MG63 (cell line): ENCODE measurements around the gene SMTNL1. TPM values are rescaled to one million over a fixed set of nuclear protein-coding genes. Genes with fewer than 3 reads are reported as not detected.
"Not testable (repeated sequence)": the region's sequence is repeated elsewhere in the genome, so short reads cannot be mapped to it uniquely, and the experiment has no call there.

Experiments used
- DNase-seq: peaks from one replicate; pipeline ENCODE4 v3.0.0-alpha.2; 2020
- H3K27me3 ChIP-seq: fragments of 250-450 bp; sonication (Bioruptor Pico); 2 replicates; pipeline ENCODE4 v1.5.1; 2020; ENCODE audit warnings: mild to moderate bottlenecking, moderate library complexity
- H3K36me3 ChIP-seq: fragments of 250-450 bp; sonication (Bioruptor Pico); 2 replicates; pipeline ENCODE4 v1.5.1; 2020; ENCODE audit warnings: mild to moderate bottlenecking, moderate library complexity
- H3K4me3 ChIP-seq: fragments of 250-450 bp; sonication (Bioruptor Pico); 2 replicates; pipeline ENCODE4 v1.5.1; 2020; ENCODE audit warnings: mild to moderate bottlenecking, moderate library complexity
- H3K9me3 ChIP-seq: fragments of 250-450 bp; sonication (Bioruptor Pico); 2 replicates; pipeline ENCODE4 v1.5.1; 2020; ENCODE audit warnings: mild to moderate bottlenecking, moderate library complexity
- total RNA-seq: library from RNA; depleted of rRNA; stranded (reverse); fragments of >200 nt; shearing (Covaris generic); gene quantifications from 2 replicates; pipeline ENCODE4 v1.2.3, GENCODE V29; 2014; ENCODE audit warnings: low replicate concordance

Gene SMTNL1
- total RNA-seq, 1 experiment from 2014 or later: not detected

DNA sequence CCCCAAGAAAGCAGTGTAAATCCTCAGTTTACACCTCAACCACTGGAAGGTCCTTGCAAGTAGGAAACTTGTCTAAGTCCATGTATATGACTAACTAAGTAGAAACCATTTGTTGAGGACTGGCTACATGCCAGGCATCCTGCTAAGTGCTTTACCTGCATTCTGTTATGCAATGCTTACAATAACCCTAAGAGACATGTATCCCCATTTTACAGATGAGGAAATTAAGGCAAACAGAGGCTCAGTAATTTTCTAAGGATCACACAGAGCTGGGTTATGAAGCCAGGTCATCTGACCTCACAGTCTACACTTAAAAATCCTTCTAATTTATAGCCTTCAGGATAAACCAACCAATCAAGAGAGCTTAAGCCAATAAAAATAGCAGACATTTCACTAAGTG, 8.4 kb upstream of the SMTNL1 start:
- Histone ChIP-seq H3K4me3 (no peak overlapping the region; the same call in 1 of the 2 replicates), H3K36me3 (peaks cover 40% of the 10 kb centered on the region), H3K27me3 (no peaks in the 10 kb centered on the region), H3K9me3 (no peaks in the 10 kb centered on the region)
- no peak for DNase-seq

- H3K4me3 ChIP-seq: peak overlapping the region; percentile 89
- H3K9me3 ChIP-seq: no peaks in the 10 kb centered on the region
- no peak for DNase-seq
- peaks cover 38% of the 10 kb centered on the region for H3K36me3 ChIP-seq
- no peaks in the 10 kb centered on the region for H3K27me3 ChIP-seq
Observed at GRCh38 chr11:57530215-57530595, 7.2 kb upstream of the SMTNL1 start.

DNA sequence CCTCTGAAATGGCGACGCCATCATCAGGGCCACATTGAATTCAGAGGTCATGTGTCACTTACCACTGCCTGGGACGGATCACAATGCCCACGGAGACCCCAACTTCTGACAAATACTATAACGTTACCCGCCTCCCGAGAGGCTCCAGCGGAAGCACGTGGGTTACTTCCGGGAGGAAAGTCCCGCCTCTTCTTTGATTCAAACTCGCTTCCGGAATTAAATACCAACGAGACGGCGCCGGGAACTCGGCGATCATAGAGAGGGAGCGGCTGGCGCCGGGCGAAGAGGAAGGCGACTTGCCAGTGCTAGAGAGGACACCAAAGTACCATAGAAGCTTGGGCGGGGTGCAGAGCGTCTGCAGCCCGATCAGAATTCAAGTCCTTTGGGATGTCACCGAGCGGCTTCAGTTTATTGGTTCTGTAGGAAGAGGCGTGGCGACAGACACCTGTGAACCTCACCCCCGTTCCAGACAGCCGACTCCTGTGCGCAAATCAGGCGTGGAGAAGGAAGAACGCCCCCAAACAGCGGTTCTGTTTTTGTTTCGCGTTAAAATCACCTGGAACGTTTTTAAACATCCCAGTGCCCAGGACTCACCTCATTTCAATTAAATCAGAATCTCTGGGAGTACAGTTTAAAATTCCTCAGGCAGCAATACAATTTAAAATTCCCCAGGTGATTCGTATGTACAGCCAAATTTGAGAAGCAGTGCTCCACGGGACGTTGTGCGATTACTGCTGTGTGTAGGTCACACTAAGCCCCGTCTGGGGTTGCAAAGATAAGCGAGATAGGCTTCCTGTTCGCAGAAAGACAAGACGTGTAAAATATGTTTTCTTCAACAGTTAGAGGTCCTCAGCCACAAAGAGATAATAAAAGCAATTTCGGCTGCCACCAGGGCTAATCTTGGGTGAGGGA, 6.5 kb upstream of the SMTNL1 start, which contains the start of gene TIMM10:
Gene TIMM10, minus strand, starts transcription at position 159 of the 912 bp plus-strand sequence. CDS start 565 bp downstream, outside the sequence.
- DNase-seq: peak; percentile 94
- Histone ChIP-seq H3K9me3 (no peaks in the 10 kb centered on the region), H3K36me3 (peaks cover 38% of the 10 kb centered on the region)

DNA sequence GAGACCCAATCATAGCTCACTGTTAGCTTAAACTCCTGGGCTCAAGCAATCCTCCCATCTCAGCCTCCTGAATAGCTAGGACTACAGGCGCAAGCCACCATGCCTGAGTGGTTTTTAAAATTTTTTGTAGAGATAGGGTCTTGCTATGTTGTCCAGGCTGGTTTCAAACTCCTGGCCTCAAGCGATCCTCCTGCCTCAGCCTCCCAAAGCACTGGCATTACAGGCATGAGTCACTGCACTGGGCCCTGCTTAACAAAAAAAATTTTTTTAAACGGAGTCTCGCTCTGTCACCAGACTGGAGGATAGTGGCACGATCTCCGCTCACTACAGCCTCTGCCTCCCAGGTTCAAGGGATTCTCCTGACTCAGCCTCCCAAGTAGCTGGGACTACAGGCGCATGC, 2.9 kb upstream of the SMTNL1 start:
- H3K9me3 ChIP-seq, DNase-seq, H3K36me3 ChIP-seq, H3K27me3 ChIP-seq, H3K4me3 ChIP-seq: not testable (repeated sequence)

More for the DNA sequence above, 6.5 kb upstream of the SMTNL1 start, which contains the start of gene TIMM10:
- Histone ChIP-seq H3K4me3 (peak within 1 kb of the TSS; percentile 89), H3K27me3 (no peaks in the 10 kb centered on the region)

GRCh38 chr11:57539342-57539741, 1.9 kb downstream of the SMTNL1 start:
- Histone ChIP-seq H3K27me3 (no peaks in the 10 kb centered on the region), H3K9me3 (no peaks in the 10 kb centered on the region), H3K36me3 (no peaks in the 10 kb centered on the region), H3K4me3 (no peak overlapping the region)
- DNase-seq: no peak

- Histone ChIP-seq H3K9me3 (no peaks in the 10 kb centered on the region), H3K27me3 (no peaks in the 10 kb centered on the region), H3K36me3 (no peaks in the 10 kb centered on the region), H3K4me3 (no peak overlapping the region)
- DNase-seq: no peak
Observed at GRCh38 chr11:57541169-57541568, 3.8 kb downstream of the SMTNL1 start.

- H3K36me3 ChIP-seq: no peaks in the 10 kb centered on the region
- DNase-seq: no peak
- no peaks in the 10 kb centered on the region for H3K27me3 ChIP-seq
- no peaks in the 10 kb centered on the region for H3K9me3 ChIP-seq
- no peak overlapping the region for H3K4me3 ChIP-seq
Observed at GRCh38 chr11:57542582-57542981, 5.2 kb downstream of the SMTNL1 start.

DNA sequence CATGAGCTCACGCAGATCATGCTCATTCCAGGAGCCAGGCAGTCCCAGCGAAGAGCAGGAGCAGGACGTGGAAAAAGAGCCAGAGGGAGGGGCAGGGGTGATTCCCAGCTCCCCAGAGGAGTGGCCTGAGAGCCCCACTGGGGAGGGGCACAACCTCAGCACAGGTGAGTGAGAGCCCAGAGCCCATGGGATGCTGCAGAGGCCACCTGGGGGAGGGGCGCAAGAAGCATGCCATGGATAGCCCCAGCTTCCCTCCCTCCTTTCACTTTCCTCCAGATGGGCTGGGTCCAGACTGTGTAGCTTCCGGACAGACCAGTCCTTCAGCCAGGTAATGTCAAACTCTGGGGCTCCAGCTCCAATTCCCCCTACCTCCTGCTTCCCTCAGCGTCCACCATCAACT, 6.2 kb downstream of the SMTNL1 start:
- Histone ChIP-seq H3K9me3 (no peaks in the 10 kb centered on the region), H3K4me3 (no peak overlapping the region), H3K36me3 (no peaks in the 10 kb centered on the region), H3K27me3 (no peaks in the 10 kb centered on the region)
- DNase-seq: no peak

GRCh38 chr11:57544566-57544965, 7.2 kb downstream of the SMTNL1 start:
- H3K36me3 ChIP-seq: no peaks in the 10 kb centered on the region
- H3K9me3 ChIP-seq: no peaks in the 10 kb centered on the region
- no peak for DNase-seq
- no peaks in the 10 kb centered on the region for H3K27me3 ChIP-seq
- H3K4me3 ChIP-seq: no peak overlapping the region

DNA sequence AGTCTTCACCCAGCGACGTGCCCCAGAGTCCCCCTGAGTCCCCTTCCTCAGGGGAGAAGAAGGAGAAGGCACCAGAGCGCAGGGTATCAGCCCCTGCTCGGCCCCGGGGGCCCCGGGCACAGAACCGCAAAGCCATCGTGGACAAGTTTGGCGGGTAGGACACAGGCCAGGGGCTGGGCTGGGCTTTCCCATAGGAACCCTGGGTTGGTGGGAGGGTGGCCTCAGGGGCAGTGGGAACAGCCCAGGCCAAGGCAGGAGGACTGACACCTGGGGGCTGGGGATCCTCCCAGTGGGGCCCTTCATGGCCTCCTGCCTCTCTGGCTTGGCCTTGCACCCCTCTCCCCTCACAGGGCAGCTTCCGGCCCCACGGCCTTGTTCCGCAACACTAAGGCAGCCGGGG, 8.5 kb downstream of the SMTNL1 start:
- no peak for DNase-seq
- Histone ChIP-seq H3K4me3 (no peak overlapping the region), H3K9me3 (no peaks in the 10 kb centered on the region), H3K27me3 (no peaks in the 10 kb centered on the region), H3K36me3 (no peaks in the 10 kb centered on the region; the same call in 1 of the 2 replicates)

DNA sequence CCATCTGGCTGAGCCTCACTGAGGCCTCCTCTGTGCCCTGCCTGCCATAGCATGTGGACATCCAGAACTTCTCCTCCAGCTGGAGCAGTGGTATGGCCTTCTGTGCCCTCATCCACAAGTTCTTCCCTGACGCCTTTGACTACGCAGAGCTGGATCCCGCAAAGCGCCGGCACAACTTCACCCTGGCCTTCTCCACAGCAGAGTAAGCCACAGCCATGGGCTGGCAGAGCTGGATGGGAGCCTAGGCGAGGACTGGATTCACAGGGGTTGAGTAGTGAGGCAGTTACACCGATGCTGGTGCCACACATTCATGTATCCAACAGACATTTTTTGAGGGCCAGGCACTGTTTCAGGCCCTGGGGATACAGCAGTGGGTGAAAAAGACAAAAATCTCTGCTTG, 9.1 kb downstream of the SMTNL1 start:
- Histone ChIP-seq H3K27me3 (no peaks in the 10 kb centered on the region), H3K4me3 (no peak overlapping the region), H3K36me3 (no peaks in the 10 kb centered on the region; the same call in 1 of the 2 replicates), H3K9me3 (no peaks in the 10 kb centered on the region)
- no peak for DNase-seq

GRCh38 chr11:57546869-57547475, 9.6 kb downstream of the SMTNL1 start:
- Histone ChIP-seq H3K27me3 (no peaks in the 10 kb centered on the region), H3K9me3 (no peaks in the 10 kb centered on the region), H3K4me3 (no peak overlapping the region), H3K36me3 (no peaks in the 10 kb centered on the region; the same call in 1 of the 2 replicates)
- peak; percentile 34 for DNase-seq

DNA sequence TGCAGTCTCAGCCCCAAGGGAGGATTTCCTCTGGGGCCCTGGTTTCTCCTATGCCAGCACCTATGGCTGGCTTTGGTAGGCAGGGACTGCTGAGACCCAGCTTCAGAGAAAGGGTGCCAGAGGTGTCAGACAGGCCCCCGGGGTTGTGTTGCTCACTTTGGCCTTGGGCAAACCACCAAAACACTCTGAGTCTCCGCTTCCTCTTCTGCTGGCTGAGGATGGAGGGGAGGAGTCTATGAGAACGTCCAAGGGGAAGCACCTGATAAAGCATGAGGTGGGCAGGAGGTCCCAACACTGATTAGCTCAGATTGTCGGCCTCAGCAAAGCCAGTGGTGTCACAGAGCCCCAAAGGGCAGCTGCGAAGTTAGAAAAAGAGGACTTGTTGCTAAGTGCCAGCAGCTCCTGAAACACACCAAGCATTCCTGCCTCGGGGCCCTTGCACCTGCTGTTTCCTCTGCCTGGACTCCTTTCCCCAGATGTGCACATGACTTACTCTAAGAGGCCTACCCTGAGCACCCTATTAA, 10.5 kb downstream of the SMTNL1 start:
- H3K27me3 ChIP-seq: no peaks in the 10 kb centered on the region
- H3K9me3 ChIP-seq: no peaks in the 10 kb centered on the region
- DNase-seq: no peak

GRCh38 chr11:57549983-57550382, 12.6 kb downstream of the SMTNL1 start:
- no peaks in the 10 kb centered on the region for H3K9me3 ChIP-seq
- no peaks in the 10 kb centered on the region; the same call in none of the 2 replicates for H3K36me3 ChIP-seq
- no peaks in the 10 kb centered on the region for H3K27me3 ChIP-seq
- H3K4me3 ChIP-seq: no peak overlapping the region
- DNase-seq: no peak

More for the DNA sequence above, 10.5 kb downstream of the SMTNL1 start:
- Histone ChIP-seq H3K4me3 (no peak overlapping the region), H3K36me3 (no peaks in the 10 kb centered on the region; the same call in 1 of the 2 replicates)

DNA sequence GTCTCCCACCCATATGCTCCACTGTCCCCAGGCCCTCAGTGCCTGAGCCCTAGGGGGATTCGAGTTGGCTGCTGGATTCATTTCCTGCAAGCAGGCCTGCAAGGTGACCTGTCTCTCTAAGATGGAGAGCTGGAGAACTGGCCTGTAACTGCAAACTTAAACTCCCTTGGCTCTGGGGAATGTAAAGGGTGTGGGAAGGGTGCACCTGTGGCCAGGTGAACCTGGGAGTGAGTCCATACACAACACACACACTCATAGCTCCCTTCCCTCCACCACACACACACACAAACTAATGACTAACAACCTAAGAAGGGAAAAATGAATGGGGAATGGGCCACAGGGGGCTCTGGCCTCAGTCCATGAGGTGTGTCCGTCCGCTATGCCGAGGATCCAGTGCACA, 14.5 kb downstream of the SMTNL1 start:
- Histone ChIP-seq H3K27me3 (no peaks in the 10 kb centered on the region), H3K4me3 (no peak overlapping the region), H3K36me3 (no peaks in the 10 kb centered on the region; the same call in none of the 2 replicates), H3K9me3 (no peaks in the 10 kb centered on the region)
- no peak for DNase-seq

GRCh38 chr11:57552479-57552878, 15.1 kb downstream of the SMTNL1 start:
- Histone ChIP-seq H3K9me3 (no peaks in the 10 kb centered on the region), H3K4me3 (no peak overlapping the region), H3K27me3 (no peaks in the 10 kb centered on the region), H3K36me3 (no peaks in the 10 kb centered on the region; the same call in none of the 2 replicates)
- DNase-seq: no peak

DNA sequence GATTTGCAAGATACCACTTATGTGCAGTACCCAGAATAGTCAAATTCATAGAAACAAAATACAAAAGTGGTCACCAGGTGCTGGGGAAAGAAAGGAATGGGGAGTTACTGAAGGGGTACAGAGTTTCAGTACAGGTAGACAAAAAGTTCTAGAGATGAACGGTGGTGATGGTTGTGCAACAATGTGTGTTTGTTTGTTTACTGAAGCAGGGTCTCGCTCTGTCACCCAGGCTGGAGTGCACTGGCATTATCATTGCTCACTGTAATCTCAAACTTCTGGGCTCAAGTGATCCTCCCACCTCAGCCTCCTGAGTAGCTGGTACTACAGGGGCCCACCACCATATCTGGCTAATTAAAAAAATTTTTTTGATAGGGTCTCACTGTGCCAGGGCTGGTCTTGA, 18.0 kb downstream of the SMTNL1 start:
- no peak for DNase-seq
- no peaks in the 10 kb centered on the region; the same call in none of the 2 replicates for H3K36me3 ChIP-seq
- no peaks in the 10 kb centered on the region for H3K27me3 ChIP-seq
- no peaks in the 10 kb centered on the region for H3K9me3 ChIP-seq
- no peak overlapping the region for H3K4me3 ChIP-seq
